ENCODE results near the gene DUSP9. TPM values are rescaled to one million over a fixed set of nuclear protein-coding genes. Genes with fewer than 3 reads are reported as not detected.
"Not testable (repeated sequence)": the region's sequence is repeated elsewhere in the genome, so short reads cannot be mapped to it uniquely, and the experiment has no call there.

Gene DUSP9
- total RNA-seq, 3 donors from 2014 or later = not detected

- Histone ChIP-seq H3K4me3 (no peak overlapping the region), H3K9me3 (no peaks in the 10 kb centered on the region), H3K4me1 (ENCODE audit: low read depth) (no peaks in the 10 kb centered on the region), H3K36me3 (ENCODE audit: low read depth) (no peaks in the 10 kb centered on the region)
- no peak for TF ChIP-seq CTCF (IDR thresholded peaks at IDR 0.05)
- intact Hi-C loops (cut with DNase I, micrococcal nuclease) = no loop called here
- DNase-seq (peak in 1 of 3 donors; percentile 45), ATAC-seq (no peak)
Measured at GRCh38 chrX:153672531-153673427, 25.8 kb downstream of the DUSP9 start.

GRCh38 chrX:153673428-153674218, 26.6 kb downstream of the DUSP9 start, which contains the start of gene PNCK:
TSS of gene PNCK (minus strand) at chrX:153673813. CDS start at chrX:153673076, 737 bp downstream.
- intact Hi-C loops (cut with DNase I, micrococcal nuclease) = no loop called here
- no peak within 1 kb of the TSS for H3K4me3 ChIP-seq
- H3K4me1 ChIP-seq (ENCODE audit: low read depth) = no peaks in the 10 kb centered on the region
- H3K36me3 ChIP-seq (ENCODE audit: low read depth) = no peaks in the 10 kb centered on the region
- DNase-seq = no peak
- ATAC-seq = no peak
- H3K9me3 ChIP-seq = no peaks in the 10 kb centered on the region
- TF ChIP-seq CTCF (IDR thresholded peaks at IDR 0.05) = no peak

GRCh38 chrX:153674219-153674851, 27.3 kb downstream of the DUSP9 start:
- no peak for ATAC-seq
- TF ChIP-seq CTCF (IDR thresholded peaks at IDR 0.05) = no peak
- H3K4me1 ChIP-seq (ENCODE audit: low read depth) = no peaks in the 10 kb centered on the region
- no peaks in the 10 kb centered on the region for H3K9me3 ChIP-seq
- DNase-seq = no peak
- H3K4me3 ChIP-seq = no peak overlapping the region
- no peaks in the 10 kb centered on the region for H3K36me3 ChIP-seq (ENCODE audit: low read depth)
- intact Hi-C loops (cut with DNase I, micrococcal nuclease) = no loop called here

GRCh38 chrX:153681175-153681574, 34.2 kb downstream of the DUSP9 start:
- H3K4me3 ChIP-seq = no peak overlapping the region
- DNase-seq = no peak
- H3K9me3 ChIP-seq = no peaks in the 10 kb centered on the region
- TF ChIP-seq CTCF (IDR thresholded peaks at IDR 0.05) = no peak
- ATAC-seq = no peak
- no peaks in the 10 kb centered on the region for H3K36me3 ChIP-seq (ENCODE audit: low read depth)
- intact Hi-C loops (cut with DNase I, micrococcal nuclease) = no loop called here
- no peaks in the 10 kb centered on the region for H3K4me1 ChIP-seq (ENCODE audit: low read depth)

GRCh38 chrX:153683486-153683885, 36.5 kb downstream of the DUSP9 start:
- H3K4me1 ChIP-seq (ENCODE audit: low read depth); ATAC-seq; DNase-seq; intact Hi-C loops (cut with DNase I, micrococcal nuclease); H3K36me3 ChIP-seq (ENCODE audit: low read depth); H3K4me3 ChIP-seq; H3K9me3 ChIP-seq: not testable (repeated sequence)

All from mucosa of descending colon (tissue), 3 donors.